ENCODE measurements around the gene TENM4.

- TF ChIP-seq POLR2A (IDR thresholded peaks at IDR 0.05) (no peak), CTCF (IDR thresholded peaks at IDR 0.05) (no peak)
Observed at GRCh38 chr11:78659326-78660270, 781.2 kb downstream of the TENM4 start.

Data from uterus (tissue), 2 donors.